GM18907 (cell line): ENCODE measurements around the gene IFNL4.
"Not testable (repeated sequence)": the region's sequence is repeated elsewhere in the genome, so short reads cannot be mapped to it uniquely, and the experiment has no call there.

Experiments
- ATAC-seq: cut with Tn5 transposase; IDR thresholded peaks from one replicate; pipeline ENCODE4 v1.9.1; 2021; ENCODE audit warnings: mild to moderate bottlenecking, moderate library complexity; ENCODE audit not compliant: unreplicated experiment

The IFNL4 gene

DNA sequence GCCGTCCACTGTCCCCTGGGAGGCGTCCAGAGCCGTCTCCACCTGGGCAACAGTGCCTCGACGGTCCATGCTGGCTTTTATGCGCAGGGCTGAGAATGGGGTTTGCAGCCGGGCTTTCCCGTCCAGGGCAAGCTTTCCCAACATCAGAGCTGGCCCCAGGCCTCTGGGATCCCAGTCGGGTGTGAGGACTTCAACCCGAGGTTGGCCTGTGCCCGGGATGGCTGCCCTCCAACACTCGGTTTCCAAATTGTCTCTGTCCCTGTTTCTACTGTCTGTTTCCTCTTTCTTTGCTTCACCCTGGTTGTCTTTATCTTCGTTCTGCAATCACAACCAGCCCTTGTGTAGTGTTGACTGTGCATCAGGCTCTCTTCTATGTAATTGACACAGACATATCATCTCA, at the start of gene IFNL4:
TSS of gene IFNL4 (minus strand) at position 51 of the 400 bp plus-strand sequence.
- no peak for ATAC-seq

- ATAC-seq = no peak
Observed at GRCh38 chr19:39297931-39298634, 49.4 kb upstream of the IFNL4 start.

- ATAC-seq = no peak
Observed at GRCh38 chr19:39296906-39297305, 48.2 kb upstream of the IFNL4 start.

GRCh38 chr19:39296055-39296645, 47.5 kb upstream of the IFNL4 start, which contains the start of gene IFNL1:
TSS of gene IFNL1 (plus strand) at chr19:39296407. CDS start at chr19:39296422, 15 bp downstream.
- no peak for ATAC-seq

- no peak for ATAC-seq
Observed at GRCh38 chr19:39293394-39293793, 44.7 kb upstream of the IFNL4 start.

DNA sequence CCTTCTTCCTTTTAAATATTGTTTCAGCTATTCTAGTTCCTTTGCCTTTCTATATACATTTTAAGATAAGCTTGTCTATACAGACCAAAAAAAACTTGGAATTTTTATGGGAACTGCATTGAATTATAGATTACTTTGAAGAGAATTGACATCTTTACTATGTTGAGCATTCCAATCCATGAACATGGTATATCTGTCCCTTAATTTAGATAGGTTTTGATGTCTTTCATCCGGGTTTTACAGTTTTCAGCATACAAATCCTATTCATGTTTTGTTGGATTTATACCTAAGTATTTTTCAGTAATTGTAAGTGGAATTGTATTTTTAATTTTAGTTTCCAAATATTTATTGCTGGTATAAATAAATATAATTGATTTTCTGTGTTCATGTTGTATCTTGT, 35.4 kb upstream of the IFNL4 start:
- ATAC-seq = no peak

DNA sequence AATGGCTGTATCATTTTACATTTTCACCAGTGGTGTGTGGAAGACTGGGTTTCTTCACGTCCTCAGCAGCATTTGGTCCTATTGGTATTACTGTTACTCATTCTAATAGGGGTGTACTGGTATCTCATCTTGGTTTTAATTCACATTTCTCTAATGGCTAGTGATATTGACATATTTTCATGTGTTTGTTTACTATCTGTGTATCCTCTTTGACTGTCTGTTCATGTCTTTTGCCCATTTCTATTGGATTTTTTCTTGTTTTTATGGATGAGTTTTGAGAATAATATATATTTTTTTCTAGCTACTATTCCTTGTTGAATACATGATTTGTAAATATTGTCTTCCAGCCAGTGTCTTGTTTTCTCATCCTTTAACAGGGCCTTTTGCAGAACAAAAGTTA, 33.4 kb upstream of the IFNL4 start:
- no peak for ATAC-seq

GRCh38 chr19:39277598-39277997, 28.9 kb upstream of the IFNL4 start:
- ATAC-seq = no peak

DNA sequence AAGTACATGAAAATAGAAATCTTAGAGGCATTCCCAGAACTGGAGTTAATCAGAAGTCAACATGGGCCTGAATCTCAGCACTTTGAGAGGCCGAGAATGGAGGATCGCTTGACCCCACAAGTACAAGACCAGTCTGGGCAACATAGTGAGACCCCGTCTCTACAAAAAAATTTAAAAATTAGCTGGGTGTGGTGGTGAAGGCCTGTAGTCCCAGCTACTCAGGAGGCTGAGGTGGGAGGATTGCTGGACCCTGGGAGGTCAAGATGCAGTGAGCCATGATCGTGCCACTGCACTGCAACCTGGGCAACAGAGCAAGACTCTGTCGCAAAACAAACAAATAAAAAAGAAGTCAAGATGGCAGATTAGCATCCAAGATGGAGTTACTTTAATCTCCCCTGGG, 28.1 kb upstream of the IFNL4 start:
- ATAC-seq = no peak

- no peak for ATAC-seq
Observed at GRCh38 chr19:39275578-39275977, 26.9 kb upstream of the IFNL4 start.

DNA sequence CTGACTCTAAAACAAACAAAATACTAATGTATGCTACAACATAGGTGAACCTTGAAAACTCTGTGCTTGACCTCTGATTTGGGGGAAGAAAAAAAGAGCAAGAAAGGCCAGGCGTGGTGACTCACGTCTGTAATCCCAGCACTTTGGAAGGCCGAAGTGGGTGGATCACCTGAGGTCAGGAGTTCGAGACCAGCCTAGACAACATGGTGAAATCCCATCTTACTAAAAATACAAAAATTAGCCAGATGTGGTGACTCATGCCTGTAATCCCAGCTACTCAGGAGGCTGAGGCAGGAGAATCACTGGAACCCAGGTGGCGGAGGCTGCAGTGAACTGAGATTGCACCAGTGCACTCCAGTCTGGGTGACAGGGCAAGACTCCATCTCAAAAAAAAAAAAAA, 25.2 kb upstream of the IFNL4 start:
- not testable (repeated sequence) for ATAC-seq

DNA sequence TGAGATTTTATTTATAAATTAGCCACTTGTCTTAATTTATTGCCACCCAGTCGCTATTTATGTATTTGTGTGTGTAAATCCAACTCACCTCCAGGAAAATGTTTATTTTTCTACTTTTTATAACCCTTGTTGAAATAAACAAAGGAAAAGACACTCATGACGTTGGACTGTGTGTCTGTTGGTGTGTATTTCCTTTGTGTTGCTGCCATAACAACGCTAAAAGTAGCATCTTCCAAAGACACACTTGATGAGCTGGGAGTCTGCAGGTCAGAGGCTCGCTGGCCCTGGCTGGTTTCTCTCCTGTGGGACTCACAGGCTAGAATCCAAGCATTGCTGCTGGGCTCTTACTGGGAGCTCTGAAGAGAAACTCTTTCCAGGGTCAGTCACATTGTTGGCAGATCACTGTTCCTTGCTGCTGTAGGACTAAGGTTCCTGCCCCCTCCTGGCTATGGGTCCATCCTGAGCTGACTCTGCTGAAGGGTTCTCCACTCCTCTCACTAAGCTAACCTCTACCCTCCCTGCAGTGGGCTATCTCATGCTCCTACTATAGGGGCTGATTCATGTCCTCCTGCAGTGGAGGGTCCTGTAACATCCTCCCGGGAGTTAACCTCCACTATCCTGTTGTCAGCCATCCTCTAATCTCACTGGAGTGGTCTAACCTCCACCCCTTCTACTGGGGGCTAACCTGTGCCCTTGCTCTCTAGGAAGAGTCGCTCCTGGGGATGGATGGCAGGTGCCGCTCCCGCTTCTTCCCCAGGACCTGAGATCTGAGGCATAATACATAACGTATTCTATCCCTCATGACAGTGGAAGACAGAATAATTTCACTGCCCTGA, 21.6 kb upstream of the IFNL4 start:
- ATAC-seq = no peak

DNA sequence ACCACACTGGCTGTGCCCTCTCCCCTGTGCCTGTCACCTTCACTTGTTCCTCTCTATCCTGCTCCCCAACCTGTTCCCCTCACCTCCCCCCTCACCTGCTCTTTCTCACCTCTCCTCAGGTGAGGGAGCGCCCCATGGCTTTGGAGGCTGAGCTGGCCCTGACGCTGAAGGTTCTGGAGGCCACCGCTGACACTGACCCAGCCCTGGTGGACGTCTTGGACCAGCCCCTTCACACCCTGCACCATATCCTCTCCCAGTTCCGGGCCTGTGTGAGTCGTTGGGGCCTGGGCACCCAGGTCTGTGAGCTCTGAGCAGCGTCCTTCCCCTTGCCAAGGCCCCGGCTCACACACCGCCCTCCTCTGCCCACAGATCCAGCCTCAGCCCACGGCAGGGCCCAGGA, 20.7 kb upstream of the IFNL4 start:
- ATAC-seq = not testable (repeated sequence)

GRCh38 chr19:39268531-39269223, 20.0 kb upstream of the IFNL4 start:
- not testable (repeated sequence) for ATAC-seq

GRCh38 chr19:39268085-39268484, 19.4 kb upstream of the IFNL4 start, which contains the start of gene IFNL2:
TSS of gene IFNL2 (plus strand) at chr19:39268396. CDS start at chr19:39268569, 173 bp downstream.
- ATAC-seq = not testable (repeated sequence)

DNA sequence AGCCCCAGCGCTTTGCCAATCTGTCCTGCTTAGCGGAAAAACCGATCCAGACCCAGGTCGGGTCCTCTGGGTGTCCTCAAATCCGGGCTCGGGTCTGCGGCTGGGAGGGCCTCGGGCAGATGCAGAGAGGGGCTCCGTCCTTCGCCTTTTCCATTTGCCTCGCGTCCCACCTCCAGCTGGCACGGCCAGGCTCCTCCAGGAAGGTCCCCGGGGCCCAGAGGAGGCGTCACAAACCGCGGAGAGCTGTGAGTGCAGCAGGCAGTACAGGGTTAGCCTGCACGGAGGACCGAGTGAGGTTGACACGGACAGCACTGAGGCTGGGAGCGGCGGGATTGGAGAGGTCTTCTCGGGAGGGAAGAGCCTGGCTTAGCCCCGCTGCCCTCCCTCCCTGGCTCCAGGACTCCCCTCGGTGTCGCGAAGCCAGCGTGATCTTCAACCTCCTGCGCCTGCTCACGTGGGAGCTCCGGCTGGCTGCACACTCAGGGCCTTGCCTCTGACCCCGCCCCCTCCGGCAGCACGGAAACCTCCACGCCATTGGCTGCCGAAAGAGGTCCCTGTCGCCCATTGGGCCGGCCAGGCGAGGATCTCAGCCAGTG, 16.8 kb upstream of the IFNL4 start:
- no peak for ATAC-seq

GRCh38 chr19:39264306-39265290, 15.9 kb upstream of the IFNL4 start:
- no peak for ATAC-seq

DNA sequence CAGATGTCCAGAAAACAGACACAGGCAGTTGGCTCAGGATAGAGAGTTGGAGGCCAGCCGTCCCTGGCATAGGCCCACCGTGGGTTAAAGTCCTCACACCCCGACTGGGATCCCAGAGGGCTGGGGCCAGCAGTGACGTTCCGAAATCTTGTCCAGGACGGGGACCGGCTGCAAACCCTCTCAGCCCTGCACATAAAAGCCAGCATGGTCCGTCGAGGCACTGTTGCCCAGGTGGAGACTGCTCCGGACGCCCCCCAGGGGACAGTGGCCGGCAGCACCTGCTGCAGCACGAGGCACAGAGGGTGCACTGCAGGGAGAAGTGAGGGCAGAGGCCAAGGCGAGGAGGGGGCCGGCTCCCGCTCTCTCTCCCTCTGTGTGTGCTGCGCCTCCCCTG, 15.3 kb upstream of the IFNL4 start:
- ATAC-seq = no peak

DNA sequence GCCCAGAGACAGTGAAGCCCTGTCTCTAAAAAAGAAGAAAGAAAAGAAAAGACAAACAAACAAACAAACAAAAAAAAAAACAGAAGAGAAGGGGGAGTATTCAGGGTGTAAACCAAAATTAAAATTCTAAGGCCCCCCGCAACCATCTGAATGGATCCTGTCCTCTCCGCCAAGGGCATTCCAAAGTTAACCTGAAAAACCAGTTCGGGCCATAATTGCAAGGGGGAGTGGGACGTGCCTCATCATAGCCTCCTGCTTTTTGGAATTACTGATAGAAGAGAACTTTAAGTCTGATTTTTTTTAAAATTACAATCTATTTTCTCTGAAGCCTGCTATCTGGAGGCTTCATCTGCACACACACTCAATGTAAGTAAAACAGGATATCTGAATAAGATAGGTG, 13.8 kb upstream of the IFNL4 start:
- no peak for ATAC-seq
